SK-N-SH treated with all-trans-retinoic acid at 6 μM for 48 hours (cell line): ENCODE data around the gene GLA.

Experiments used
- ARNTL ChIP-seq: fragments of 450-650 bp; formaldehyde crosslinking; IDR thresholded peaks from 2 replicates; pipeline ENCODE4 v1.5.0; 2020; ENCODE audit warnings: low read depth, mild to moderate bottlenecking, moderate library complexity, borderline replicate concordance
- GLIS3 ChIP-seq: fragments of 250-450 bp; sonication (Bioruptor Pico); IDR thresholded peaks from 2 replicates; pipeline ENCODE4 v1.5.0; 2020; ENCODE audit warnings: mild to moderate bottlenecking, moderate library complexity
- PPARA ChIP-seq: fragments of 250-450 bp; sonication (Bioruptor Pico); IDR thresholded peaks from 2 replicates; pipeline ENCODE4 v1.5.0; 2020; ENCODE audit warnings: mild to moderate bottlenecking, borderline replicate concordance
- RARB ChIP-seq: fragments of 250-450 bp; sonication (Bioruptor Pico); IDR thresholded peaks from 2 replicates; pipeline ENCODE4 v1.8.0; 2021; ENCODE audit warnings: mild to moderate bottlenecking, moderate library complexity
- ZFP30 ChIP-seq: fragments of 450-650 bp; formaldehyde crosslinking; IDR thresholded peaks from 2 replicates; pipeline ENCODE4 v1.5.0; 2022; ENCODE audit warnings: mild to moderate bottlenecking, moderate library complexity
- ZNF70 ChIP-seq: fragments of 450-650 bp; formaldehyde crosslinking; IDR thresholded peaks from 2 replicates; pipeline ENCODE4 v1.5.0; 2020; ENCODE audit warnings: mild to moderate bottlenecking, moderate library complexity
- TF ChIP-seq, protein P1 (sequence below): fragments of 250-450 bp; sonication (Bioruptor Pico); IDR thresholded peaks from 2 replicates; pipeline ENCODE4 v1.8.0; 2020; ENCODE audit warnings: mild to moderate bottlenecking, moderate library complexity, borderline replicate concordance
- TF ChIP-seq, protein P2 (sequence below): fragments of 250-450 bp; sonication (Bioruptor Pico); IDR thresholded peaks from 2 replicates; pipeline ENCODE4 v1.8.0; 2021; ENCODE audit warnings: low read depth, mild to moderate bottlenecking, moderate library complexity, borderline replicate concordance
- TF ChIP-seq, protein P3 (sequence below): fragments of 250-450 bp; sonication (Bioruptor Pico); IDR thresholded peaks from 2 replicates; pipeline ENCODE4 v1.5.1; 2021; ENCODE audit warnings: mild to moderate bottlenecking, moderate library complexity
- TF ChIP-seq, protein P4 (sequence below): fragments of 250-450 bp; sonication (Bioruptor Pico); IDR thresholded peaks from 2 replicates; pipeline ENCODE4 v1.5.1; 2020; ENCODE audit warnings: low read depth, mild to moderate bottlenecking, moderate library complexity

DNA sequence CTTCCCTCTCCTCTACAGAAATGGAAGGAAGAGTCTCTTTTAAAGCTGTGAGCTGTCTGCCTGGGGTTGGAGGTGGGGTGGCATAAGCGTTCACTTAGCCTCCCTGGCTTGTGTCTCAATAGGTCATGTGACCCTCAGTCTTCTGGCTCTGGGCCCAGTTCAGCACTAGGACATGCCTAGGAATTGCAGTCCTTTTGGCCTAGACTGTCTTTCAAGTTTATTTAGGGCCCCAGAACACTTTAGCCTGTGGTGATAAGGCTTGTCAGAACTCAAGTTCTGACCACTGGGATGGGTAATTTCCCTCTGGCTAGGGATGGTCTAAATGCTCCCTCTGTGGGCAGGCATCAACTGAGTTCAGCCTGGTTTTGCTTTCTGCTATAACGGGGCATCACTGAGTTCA lies 43.2 kb upstream of the GLA start:
- TF ChIP-seq, protein P1, sequence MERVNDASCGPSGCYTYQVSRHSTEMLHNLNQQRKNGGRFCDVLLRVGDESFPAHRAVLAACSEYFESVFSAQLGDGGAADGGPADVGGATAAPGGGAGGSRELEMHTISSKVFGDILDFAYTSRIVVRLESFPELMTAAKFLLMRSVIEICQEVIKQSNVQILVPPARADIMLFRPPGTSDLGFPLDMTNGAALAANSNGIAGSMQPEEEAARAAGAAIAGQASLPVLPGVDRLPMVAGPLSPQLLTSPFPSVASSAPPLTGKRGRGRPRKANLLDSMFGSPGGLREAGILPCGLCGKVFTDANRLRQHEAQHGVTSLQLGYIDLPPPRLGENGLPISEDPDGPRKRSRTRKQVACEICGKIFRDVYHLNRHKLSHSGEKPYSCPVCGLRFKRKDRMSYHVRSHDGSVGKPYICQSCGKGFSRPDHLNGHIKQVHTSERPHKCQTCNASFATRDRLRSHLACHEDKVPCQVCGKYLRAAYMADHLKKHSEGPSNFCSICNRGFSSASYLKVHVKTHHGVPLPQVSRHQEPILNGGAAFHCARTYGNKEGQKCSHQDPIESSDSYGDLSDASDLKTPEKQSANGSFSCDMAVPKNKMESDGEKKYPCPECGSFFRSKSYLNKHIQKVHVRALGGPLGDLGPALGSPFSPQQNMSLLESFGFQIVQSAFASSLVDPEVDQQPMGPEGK (CRISPR knock-in tag) = no peak
- TF ChIP-seq ZNF70 (CRISPR knock-in tag) = no peak
- TF ChIP-seq, protein P2, sequence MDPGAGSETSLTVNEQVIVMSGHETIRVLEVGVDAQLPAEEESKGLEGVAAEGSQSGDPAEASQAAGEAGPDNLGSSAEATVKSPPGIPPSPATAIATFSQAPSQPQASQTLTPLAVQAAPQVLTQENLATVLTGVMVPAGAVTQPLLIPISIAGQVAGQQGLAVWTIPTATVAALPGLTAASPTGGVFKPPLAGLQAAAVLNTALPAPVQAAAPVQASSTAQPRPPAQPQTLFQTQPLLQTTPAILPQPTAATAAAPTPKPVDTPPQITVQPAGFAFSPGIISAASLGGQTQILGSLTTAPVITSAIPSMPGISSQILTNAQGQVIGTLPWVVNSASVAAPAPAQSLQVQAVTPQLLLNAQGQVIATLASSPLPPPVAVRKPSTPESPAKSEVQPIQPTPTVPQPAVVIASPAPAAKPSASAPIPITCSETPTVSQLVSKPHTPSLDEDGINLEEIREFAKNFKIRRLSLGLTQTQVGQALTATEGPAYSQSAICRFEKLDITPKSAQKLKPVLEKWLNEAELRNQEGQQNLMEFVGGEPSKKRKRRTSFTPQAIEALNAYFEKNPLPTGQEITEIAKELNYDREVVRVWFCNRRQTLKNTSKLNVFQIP = no peak
- no peak for TF ChIP-seq RARB (CRISPR knock-in tag)
- TF ChIP-seq ZFP30 (CRISPR knock-in tag) = no peak
- no peak for TF ChIP-seq ARNTL
- TF ChIP-seq, protein P3, sequence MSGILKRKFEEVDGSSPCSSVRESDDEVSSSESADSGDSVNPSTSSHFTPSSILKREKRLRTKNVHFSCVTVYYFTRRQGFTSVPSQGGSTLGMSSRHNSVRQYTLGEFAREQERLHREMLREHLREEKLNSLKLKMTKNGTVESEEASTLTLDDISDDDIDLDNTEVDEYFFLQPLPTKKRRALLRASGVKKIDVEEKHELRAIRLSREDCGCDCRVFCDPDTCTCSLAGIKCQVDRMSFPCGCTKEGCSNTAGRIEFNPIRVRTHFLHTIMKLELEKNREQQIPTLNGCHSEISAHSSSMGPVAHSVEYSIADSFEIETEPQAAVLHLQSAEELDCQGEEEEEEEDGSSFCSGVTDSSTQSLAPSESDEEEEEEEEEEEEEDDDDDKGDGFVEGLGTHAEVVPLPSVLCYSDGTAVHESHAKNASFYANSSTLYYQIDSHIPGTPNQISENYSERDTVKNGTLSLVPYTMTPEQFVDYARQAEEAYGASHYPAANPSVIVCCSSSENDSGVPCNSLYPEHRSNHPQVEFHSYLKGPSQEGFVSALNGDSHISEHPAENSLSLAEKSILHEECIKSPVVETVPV (CRISPR knock-in tag) = no peak
- no peak for TF ChIP-seq GLIS3
- TF ChIP-seq PPARA (CRISPR knock-in tag) = no peak
- TF ChIP-seq, protein P4, sequence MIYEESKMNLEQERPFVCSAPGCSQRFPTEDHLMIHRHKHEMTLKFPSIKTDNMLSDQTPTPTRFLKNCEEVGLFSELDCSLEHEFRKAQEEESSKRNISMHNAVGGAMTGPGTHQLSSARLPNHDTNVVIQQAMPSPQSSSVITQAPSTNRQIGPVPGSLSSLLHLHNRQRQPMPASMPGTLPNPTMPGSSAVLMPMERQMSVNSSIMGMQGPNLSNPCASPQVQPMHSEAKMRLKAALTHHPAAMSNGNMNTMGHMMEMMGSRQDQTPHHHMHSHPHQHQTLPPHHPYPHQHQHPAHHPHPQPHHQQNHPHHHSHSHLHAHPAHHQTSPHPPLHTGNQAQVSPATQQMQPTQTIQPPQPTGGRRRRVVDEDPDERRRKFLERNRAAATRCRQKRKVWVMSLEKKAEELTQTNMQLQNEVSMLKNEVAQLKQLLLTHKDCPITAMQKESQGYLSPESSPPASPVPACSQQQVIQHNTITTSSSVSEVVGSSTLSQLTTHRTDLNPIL = no peak
